IMR-90 (cell line): Measurements from ENCODE around the gene RAB30. TPM values are rescaled to one million over a fixed set of nuclear protein-coding genes. Genes with fewer than 3 reads are reported as not detected.

Experiments used
- ATAC-seq: fragments of 200-7000 bp; cut with Tn5 transposase; 2 replicates; pipeline ENCODE4 v1.9.1; 2020; ENCODE audit warnings: low read depth, mild to moderate bottlenecking, moderate library complexity
- BruUV-seq: library from RNA; stranded (reverse); fragments of 400-500 nt; replicated peaks from 2 replicates; lab custom pipeline; 2021; lab: Mats Ljungman, UMichigan
- CTCF ChIA-PET: fragments of 300-600 bp; formaldehyde crosslinking; extraction: SDS; loops from one replicate; lab custom pipeline; 2021; ENCODE audit warnings: antibody characterized with exemption; lab: Yijun Ruan, JAX
- POLR2A ChIA-PET: fragments of 300-600 bp; sonication (Branson Sonifier 250); formaldehyde crosslinking; loops from one replicate; lab custom pipeline; 2022; ENCODE audit warnings: antibody characterized with exemption; ENCODE audit not compliant: unreplicated experiment; lab: Charles Lee
- DNase-seq: peaks from one replicate; pipeline ENCODE4 v3.0.0; 2013
- H2AFZ ChIP-seq: replicated peaks from 2 replicates; pipeline ENCODE3; 2013; ENCODE audit warnings: low read length, mild to moderate bottlenecking; ENCODE audit not compliant: poor library complexity
- H2AK5ac ChIP-seq: 2 replicates; pipeline ENCODE4 v1.6.1; 2013; ENCODE audit warnings: low read depth, low read length, inconsistent platforms
- H2AK9ac ChIP-seq: replicated peaks from 2 replicates; pipeline ENCODE3; 2013; ENCODE audit warnings: mild to moderate bottlenecking, low read depth, low read length, moderate library complexity; ENCODE audit not compliant: poor library complexity
- H2BK120ac ChIP-seq: 2 replicates; pipeline ENCODE4 v1.6.1; 2013; ENCODE audit warnings: low read depth, low read length, inconsistent platforms
- H2BK15ac ChIP-seq: 3 replicates; pipeline ENCODE4 v1.6.1; 2013; ENCODE audit warnings: low read depth, low read length, inconsistent platforms
- H2BK20ac ChIP-seq: 2 replicates; pipeline ENCODE4 v1.6.1; 2013; ENCODE audit warnings: low read depth, mild to moderate bottlenecking, inconsistent platforms, low read length, moderate library complexity
- H2BK5ac ChIP-seq: 2 replicates; pipeline ENCODE4 v1.6.1; 2013; ENCODE audit warnings: mild to moderate bottlenecking, low read depth, low read length, inconsistent platforms; ENCODE audit not compliant: poor library complexity, severe bottlenecking
- H3K14ac ChIP-seq: replicated peaks from 2 replicates; pipeline ENCODE4 v1.6.1; 2013; ENCODE audit warnings: low read depth, low read length, inconsistent platforms
- H3K18ac ChIP-seq: 2 replicates; pipeline ENCODE4 v1.6.1; 2013; ENCODE audit warnings: low read depth, low read length, control low read depth
- H3K23ac ChIP-seq: 2 replicates; pipeline ENCODE4 v1.6.1; 2013; ENCODE audit warnings: low read depth, low read length, inconsistent platforms
- H3K27ac ChIP-seq: 2 replicates; pipeline ENCODE4 v1.5.1; 2013; ENCODE audit warnings: mild to moderate bottlenecking, control low read depth, low read length; ENCODE audit not compliant: insufficient read depth
- H3K27me3 ChIP-seq: 2 replicates; pipeline ENCODE4 v1.6.1; 2013; ENCODE audit warnings: low read length; ENCODE audit not compliant: control insufficient read depth, insufficient read depth
- H3K36me3 ChIP-seq: 2 replicates; pipeline ENCODE4 v1.6.1; 2013; ENCODE audit warnings: low read length, mixed read lengths; ENCODE audit not compliant: control insufficient read depth, insufficient read depth
- H3K4ac ChIP-seq: 2 replicates; pipeline ENCODE4 v1.6.1; 2013; ENCODE audit warnings: low read depth, low read length, inconsistent platforms
- H3K4me1 ChIP-seq: 2 replicates; pipeline ENCODE4 v1.6.1; 2013; ENCODE audit warnings: low read length, mixed read lengths; ENCODE audit not compliant: control insufficient read depth, insufficient read depth
- H3K4me2 ChIP-seq: 2 replicates; pipeline ENCODE4 v1.6.1; 2013; ENCODE audit warnings: low read depth, mild to moderate bottlenecking, control low read depth, low read length, moderate library complexity
- H3K4me3 ChIP-seq: 2 replicates; pipeline ENCODE4 v1.5.1; 2013; ENCODE audit warnings: low read depth, mild to moderate bottlenecking, control low read depth, low read length, moderate library complexity; ENCODE audit not compliant: insufficient read depth
- H3K56ac ChIP-seq: 2 replicates; pipeline ENCODE4 v1.6.1; 2013; ENCODE audit warnings: low read length, inconsistent platforms; ENCODE audit not compliant: insufficient read depth; ENCODE audit errors: extremely low read depth
- H3K79me1 ChIP-seq, 2 experiments: 2 replicates each; pipeline ENCODE4 v1.6.1; 2013; ENCODE audit warnings: low read length in 2 of 2, inconsistent platforms in 1 of 2, low read depth in 1 of 2
- H3K9ac ChIP-seq: 2 replicates; pipeline ENCODE4 v1.6.1; 2013; ENCODE audit warnings: low read depth, low read length, control low read depth
- H3K9me1 ChIP-seq: 2 replicates; pipeline ENCODE4 v1.6.1; 2013; ENCODE audit warnings: low read length, inconsistent platforms; ENCODE audit not compliant: insufficient read depth
- H3K9me3 ChIP-seq: 2 replicates; pipeline ENCODE4 v1.6.1; 2013; ENCODE audit warnings: low read length; ENCODE audit not compliant: control insufficient read depth, insufficient read depth
- H4K20me1 ChIP-seq: 2 replicates; pipeline ENCODE4 v1.6.1; 2013; ENCODE audit warnings: low read length, inconsistent platforms; ENCODE audit not compliant: insufficient read depth
- H4K5ac ChIP-seq: 2 replicates; pipeline ENCODE4 v1.6.1; 2013; ENCODE audit warnings: mild to moderate bottlenecking, low read depth, low read length, control low read depth
- H4K8ac ChIP-seq, 2 experiments: 2 replicates each; pipeline ENCODE4 v1.6.1; 2013; ENCODE audit warnings: low read depth in 2 of 2, low read length in 2 of 2, control low read depth in 1 of 2, inconsistent platforms in 1 of 2
- H4K91ac ChIP-seq: 2 replicates; pipeline ENCODE4 v1.6.1; 2013; ENCODE audit warnings: low read depth, low read length, inconsistent platforms; ENCODE audit not compliant: insufficient read depth
- CHD1 ChIP-seq: IDR thresholded peaks from 2 replicates; pipeline ENCODE4 v1.6.1; 2012; ENCODE audit warnings: low read depth, low read length, improper control_type of control experiment
- CTCF ChIP-seq: conservative IDR thresholded peaks from 2 replicates; pipeline ENCODE4 v1.5.1; 2012; ENCODE audit warnings: mild to moderate bottlenecking, low read depth, low read length, improper control_type of control experiment
- ELK1 ChIP-seq: fragments of 150-350 bp; IDR thresholded peaks from 2 replicates; pipeline ENCODE4 v1.6.1; 2016; ENCODE audit warnings: low read depth, mild to moderate bottlenecking, low read length, moderate library complexity, borderline replicate concordance
- FOS ChIP-seq: fragments of 150-350 bp; IDR thresholded peaks from 2 replicates; pipeline ENCODE4 v1.6.1; 2016; ENCODE audit warnings: low read depth, low read length
- MAZ ChIP-seq: IDR thresholded peaks from 2 replicates; pipeline ENCODE4 v1.6.1; 2012; ENCODE audit warnings: low read depth, mild to moderate bottlenecking, low read length, improper control_type of control experiment, moderate library complexity, borderline replicate concordance
- MXI1 ChIP-seq: IDR thresholded peaks from 2 replicates; pipeline ENCODE4 v1.6.1; 2012; ENCODE audit warnings: low read depth, mild to moderate bottlenecking, low read length, moderate library complexity, borderline replicate concordance
- NFE2L2 ChIP-seq: fragments of 150-350 bp; IDR thresholded peaks from 2 replicates; pipeline ENCODE4 v1.6.1; 2016; ENCODE audit warnings: low read depth, mild to moderate bottlenecking, low read length
- SMC3 ChIP-seq: fragments of 150-350 bp; IDR thresholded peaks from 2 replicates; pipeline ENCODE4 v1.6.1; 2016; ENCODE audit warnings: low read depth, mild to moderate bottlenecking, antibody characterized with exemption, low read length, moderate library complexity
- USF2 ChIP-seq: fragments of 150-350 bp; IDR thresholded peaks from 2 replicates; pipeline ENCODE4 v1.6.1; 2017; ENCODE audit warnings: mild to moderate bottlenecking, antibody characterized with exemption, low read length, low read depth
- WGBS, 2 experiments: methylation state at CpG; one replicate each; pipeline versions ENCODE4 v1.1.5 to v1.1.7; 2013; ENCODE audit warnings: missing lambda C conversion rate in 2 of 2; ENCODE audit not compliant: insufficient read length in 1 of 2; ENCODE audit errors: extremely low coverage in 2 of 2; 5-methylcytosine and 5-hydroxymethylcytosine counted together
- dilution Hi-C: fragments of 300-500 bp; cut with HindIII; formaldehyde crosslinking; loops from one replicate; pipeline ENCODE4 v1.14.3; 2018; ENCODE audit warnings: low sequenced_read_pairs; ENCODE audit not compliant: unreplicated experiment
- in situ Hi-C: fragments of 300-500 bp; cut with MboI; formaldehyde crosslinking; loops from 3 replicates; pipeline ENCODE4 v1.14.3; 2019; ENCODE audit warnings: low sequenced_read_pairs, inconsistent platforms, mixed read lengths
- intact Hi-C: fragments of 100-400 bp; cut with micrococcal nuclease; formaldehyde crosslinking; loops from 2 replicates; pipeline ENCODE4 v1.10.0; 2022
- polyA plus RNA-seq, 3 experiments: library from polyadenylated mRNA; depleted of rRNA; stranded (reverse); fragments of >200 nt; gene quantifications; 2 replicates each; pipeline ENCODE4 v1.2.3, GENCODE V29; 2012; ENCODE audit warnings: low replicate concordance in 1 of 3
- total RNA-seq: library from RNA; depleted of rRNA; stranded (reverse); fragments of >200 nt; gene quantifications from 2 replicates; pipeline ENCODE4 v1.2.3, GENCODE V29; 2012

The RAB30 gene
- total and polyA plus RNA-seq, 2 of the 4 experiments (the other 2 are of a cell fraction), result 7.2 to 25.6 TPM

GRCh38 chr11:83021780-83022125 is 49.9 kb downstream of the RAB30 start:
- no peak overlapping the region for H2BK120ac ChIP-seq
- H4K5ac ChIP-seq, result no peak overlapping the region
- ChIA-PET CTCF (interaction anchor here (0.9 kb wide), 1 partner anchor 30 kb away, joined by 4 read pairs; no protein-coding TSS in a partner anchor), POLR2A (no interaction called here)
- no peak overlapping the region for H3K27ac ChIP-seq
- no TSS peak for BruUV-seq
- TF ChIP-seq FOS, result no peak
- no peak for TF ChIP-seq ELK1
- no peak for TF ChIP-seq NFE2L2
- no peak for TF ChIP-seq USF2
- TF ChIP-seq CTCF, result no peak
- TF ChIP-seq MXI1, result no peak
- no peak for TF ChIP-seq MAZ
- no peak for TF ChIP-seq CHD1
- TF ChIP-seq SMC3, result no peak
- H4K20me1 ChIP-seq, result peaks cover 9% of the 10 kb centered on the region; the same call in 1 of the 2 replicates
- no peak overlapping the region for H2BK20ac ChIP-seq
- H3K9me3 ChIP-seq, result no peaks in the 10 kb centered on the region
- no peaks in the 10 kb centered on the region; the same call in 1 of the 2 replicates for H3K4me1 ChIP-seq
- H3K27me3 ChIP-seq, result no peaks in the 10 kb centered on the region
- H2AFZ ChIP-seq, result no peak overlapping the region
- H2BK5ac ChIP-seq, result no peak overlapping the region
- no peak overlapping the region for H4K91ac ChIP-seq
- no peak overlapping the region for H3K18ac ChIP-seq
- dilution Hi-C loops (no loop called here), in situ Hi-C loops (no loop called here), intact Hi-C loops (no loop called here)
- WGBS, 2 experiments, result no CpG with 5 or more reads among the region's 2 CpGs
- H4K8ac ChIP-seq, result no peak overlapping the region
- ATAC-seq (no peak), DNase-seq (no peak)
- no peak overlapping the region for H3K56ac ChIP-seq
- H2BK15ac ChIP-seq, result no peak overlapping the region
- no peak overlapping the region for H3K4me3 ChIP-seq
- no peak overlapping the region for H2AK9ac ChIP-seq
- H3K79me1 ChIP-seq, result peaks cover 5 to 8% of the 10 kb centered on the region in 2 experiments; a peak in 1 of 4 replicates
- H2AK5ac ChIP-seq, result no peak overlapping the region
- H3K9ac ChIP-seq, result no peak overlapping the region
- H3K36me3 ChIP-seq, result no peaks in the 10 kb centered on the region
- H3K4ac ChIP-seq, result no peak overlapping the region
- H3K4me2 ChIP-seq, result no peak overlapping the region
- no peak overlapping the region for H3K23ac ChIP-seq
- no peaks in the 10 kb centered on the region; the same call in 1 of the 2 replicates for H3K9me1 ChIP-seq
- H3K14ac ChIP-seq, result no peak overlapping the region
